PC-9 (cell line): ENCODE data around the gene FYN. TPM values are rescaled to one million over a fixed set of nuclear protein-coding genes. Genes with fewer than 3 reads are reported as not detected.

Experiments
- BruUV-seq: library from RNA; stranded (reverse); fragments of 400-500 nt; replicated peaks from 2 replicates; lab custom pipeline; 2021; lab: Mats Ljungman, UMichigan
- CTCF ChIA-PET: fragments of 300-600 bp; sonication (Branson Sonifier 250); formaldehyde crosslinking; loops from one replicate; lab custom pipeline; 2022; ENCODE audit warnings: antibody characterized with exemption; lab: Charles Lee
- POLR2A ChIA-PET: fragments of 300-600 bp; sonication (Branson Sonifier 250); formaldehyde crosslinking; loops from one replicate; lab custom pipeline; 2022; ENCODE audit warnings: antibody characterized with exemption; ENCODE audit not compliant: unreplicated experiment; lab: Charles Lee
- DNase-seq, 2 experiments: peaks; one replicate each; pipeline versions ENCODE4 v3.0.0 to v3.0.0-alpha.2; 2015 to 2022; ENCODE audit warnings: mixed read lengths in 1 of 2
- H2AFZ ChIP-seq: fragments of 200-600 bp; sonication (generic); 2 replicates; pipeline ENCODE4 v1.8.1; 2017; ENCODE audit warnings: antibody characterized with exemption
- H3F3A ChIP-seq: fragments of 200-600 bp; sonication (generic); 2 replicates; pipeline ENCODE4 v1.8.1; 2017; ENCODE audit warnings: antibody characterized with exemption, mild to moderate bottlenecking, low read depth; ENCODE audit not compliant: insufficient read depth
- H3K27ac ChIP-seq: fragments of 200-600 bp; sonication (generic); 2 replicates; pipeline ENCODE4 v1.6.1; 2016; ENCODE audit warnings: mixed run types
- H3K27me3 ChIP-seq: fragments of 200-600 bp; sonication (generic); 2 replicates; pipeline ENCODE4 v1.6.1; 2016; ENCODE audit warnings: low read depth, mixed run types; ENCODE audit not compliant: insufficient read depth
- H3K36me3 ChIP-seq: fragments of 200-600 bp; sonication (generic); 2 replicates; pipeline ENCODE4 v1.6.1; 2016; ENCODE audit warnings: low read depth, mixed run types
- H3K4me1 ChIP-seq: fragments of 200-600 bp; sonication (generic); replicated peaks from 2 replicates; pipeline ENCODE4 v1.6.1; 2016; ENCODE audit warnings: mixed run types; ENCODE audit not compliant: insufficient read depth
- H3K4me2 ChIP-seq: fragments of 200-600 bp; sonication (generic); 2 replicates; pipeline ENCODE4 v1.6.1; 2017; ENCODE audit warnings: mixed run types
- H3K4me3 ChIP-seq: fragments of 200-600 bp; sonication (generic); 2 replicates; pipeline ENCODE4 v1.6.1; 2016; ENCODE audit warnings: mixed run types
- H3K79me2 ChIP-seq: fragments of 200-600 bp; sonication (generic); 2 replicates; pipeline ENCODE4 v1.6.1; 2017; ENCODE audit warnings: low read depth, mixed run types
- H3K9me2 ChIP-seq: fragments of 200-600 bp; sonication (generic); 2 replicates; pipeline ENCODE4 v1.8.1; 2017; ENCODE audit warnings: mild to moderate bottlenecking; ENCODE audit not compliant: insufficient read depth
- H3K9me3 ChIP-seq: fragments of 200-600 bp; sonication (generic); 2 replicates; pipeline ENCODE4 v1.8.1; 2016; ENCODE audit warnings: low read depth; ENCODE audit not compliant: insufficient read depth
- H4K20me1 ChIP-seq: fragments of 200-600 bp; sonication (generic); 2 replicates; pipeline ENCODE4 v1.8.1; 2017; ENCODE audit not compliant: insufficient read depth
- EZH2 ChIP-seq: fragments of 200-600 bp; sonication (generic); IDR thresholded peaks from 2 replicates; pipeline ENCODE4 v1.8.0; 2017; ENCODE audit warnings: antibody characterized with exemption, low read depth
- intact Hi-C: fragments of 100-400 bp; cut with micrococcal nuclease; formaldehyde crosslinking; loops from one replicate; pipeline ENCODE4 v1.10.0; 2022; ENCODE audit not compliant: unreplicated experiment
- total RNA-seq: library from RNA; stranded (reverse); gene quantifications from 2 replicates; pipeline ENCODE4 v1.2.3, GENCODE V29; 2021
- TF ChIP-seq, protein P1 (sequence below): fragments of 200-600 bp; sonication (generic); conservative IDR thresholded peaks from 2 replicates; pipeline ENCODE4 v1.6.1; 2017; ENCODE audit warnings: mixed run types, antibody characterized with exemption, mild to moderate bottlenecking, moderate library complexity

FYN gene
- total RNA-seq, 1 experiment from 2014 or later, result 53.3 TPM

DNA sequence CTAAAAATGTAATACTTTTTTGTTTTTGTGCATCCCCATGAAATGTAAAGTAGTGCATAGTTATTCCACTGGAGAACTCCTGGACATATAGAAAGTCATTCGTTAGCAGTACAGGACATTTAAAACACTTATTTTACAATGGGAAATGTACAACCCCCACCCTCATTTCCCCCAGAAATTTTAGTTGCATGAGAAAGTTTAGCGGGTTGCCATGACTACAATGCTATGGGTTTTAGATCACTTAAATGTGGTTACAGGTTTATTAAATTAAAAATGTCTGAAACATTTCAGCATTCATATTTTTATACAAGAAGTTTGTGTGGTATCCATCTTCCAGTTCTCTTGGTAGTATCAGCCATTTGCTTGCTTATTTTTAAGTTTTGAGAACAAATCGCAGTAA lies 212.7 kb downstream of the FYN start:
- no peak for DNase-seq
- Histone ChIP-seq H2AFZ (no peak overlapping the region), H3K79me2 (no peaks in the 10 kb centered on the region), H4K20me1 (no peaks in the 10 kb centered on the region), H3K4me3 (no peak overlapping the region), H3K9me3 (no peaks in the 10 kb centered on the region), H3K4me1 (peaks cover 10% of the 10 kb centered on the region; the same call in 1 of the 2 replicates), H3K27ac (no peak overlapping the region), H3K36me3 (no peaks in the 10 kb centered on the region), H3K27me3 (no peaks in the 10 kb centered on the region), H3K4me2 (no peak overlapping the region), H3K9me2 (no peaks in the 10 kb centered on the region), H3F3A (peaks cover 12% of the 10 kb centered on the region)
- ChIA-PET POLR2A (no interaction called here), CTCF (no interaction called here)
- TF ChIP-seq EZH2, result no peak
- TF ChIP-seq, protein P1, sequence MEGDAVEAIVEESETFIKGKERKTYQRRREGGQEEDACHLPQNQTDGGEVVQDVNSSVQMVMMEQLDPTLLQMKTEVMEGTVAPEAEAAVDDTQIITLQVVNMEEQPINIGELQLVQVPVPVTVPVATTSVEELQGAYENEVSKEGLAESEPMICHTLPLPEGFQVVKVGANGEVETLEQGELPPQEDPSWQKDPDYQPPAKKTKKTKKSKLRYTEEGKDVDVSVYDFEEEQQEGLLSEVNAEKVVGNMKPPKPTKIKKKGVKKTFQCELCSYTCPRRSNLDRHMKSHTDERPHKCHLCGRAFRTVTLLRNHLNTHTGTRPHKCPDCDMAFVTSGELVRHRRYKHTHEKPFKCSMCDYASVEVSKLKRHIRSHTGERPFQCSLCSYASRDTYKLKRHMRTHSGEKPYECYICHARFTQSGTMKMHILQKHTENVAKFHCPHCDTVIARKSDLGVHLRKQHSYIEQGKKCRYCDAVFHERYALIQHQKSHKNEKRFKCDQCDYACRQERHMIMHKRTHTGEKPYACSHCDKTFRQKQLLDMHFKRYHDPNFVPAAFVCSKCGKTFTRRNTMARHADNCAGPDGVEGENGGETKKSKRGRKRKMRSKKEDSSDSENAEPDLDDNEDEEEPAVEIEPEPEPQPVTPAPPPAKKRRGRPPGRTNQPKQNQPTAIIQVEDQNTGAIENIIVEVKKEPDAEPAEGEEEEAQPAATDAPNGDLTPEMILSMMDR, result no peak
- intact Hi-C loops, result no loop called here
- BruUV-seq, result no TSS peak

DNA sequence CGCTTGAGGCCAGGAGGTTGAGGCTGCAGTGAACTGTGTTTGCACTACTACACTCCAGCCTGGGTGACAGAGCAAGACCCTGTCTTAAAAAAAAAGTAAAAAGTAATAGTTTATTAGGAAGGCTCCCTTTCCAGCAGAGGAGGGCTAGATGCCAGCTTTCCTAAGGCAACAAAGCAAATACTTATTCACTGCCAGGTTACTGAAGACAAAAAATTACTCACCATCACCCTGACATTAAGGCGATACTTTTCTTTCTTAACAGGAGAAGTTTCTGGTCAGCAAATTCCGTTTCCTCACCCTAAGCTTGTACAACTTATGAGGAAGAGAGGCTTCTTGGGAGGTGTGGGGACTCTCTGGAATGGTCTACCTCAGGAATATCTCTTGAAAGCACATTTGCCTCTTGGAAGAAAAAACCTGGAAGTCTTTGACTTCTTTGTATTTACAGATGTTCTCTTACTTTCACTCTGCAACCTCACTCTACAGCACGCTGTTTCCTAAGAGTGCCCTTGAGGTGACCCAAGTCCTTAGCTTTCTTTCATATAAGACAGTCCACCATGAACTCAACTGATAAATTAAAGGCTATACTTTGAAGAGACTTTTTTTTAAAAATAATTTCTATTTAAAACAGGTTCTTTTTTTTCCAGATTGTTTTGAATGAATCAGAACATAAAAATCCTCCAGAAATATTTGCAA lies 214.6 kb downstream of the FYN start:
- CTCF ChIA-PET, result no interaction called here
- H2AFZ ChIP-seq, result no peak overlapping the region

DNA sequence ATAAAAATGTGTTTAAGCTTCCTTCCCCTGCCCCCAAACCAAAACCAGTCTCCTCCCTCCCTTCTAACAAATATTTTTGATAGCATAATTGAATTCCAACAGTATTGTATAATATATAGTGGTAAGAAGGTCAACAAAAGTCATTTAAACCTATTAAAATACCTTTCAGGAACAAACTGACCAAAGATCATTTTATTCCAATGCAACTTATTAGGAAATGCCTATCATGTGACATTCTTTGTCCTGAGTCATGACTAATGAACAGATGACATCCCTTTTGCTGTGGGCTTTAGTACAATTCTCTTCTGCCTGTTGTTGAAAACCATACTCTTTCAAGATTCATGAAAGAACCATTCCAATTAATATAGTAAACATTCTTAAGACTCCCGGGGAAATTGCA lies 216.1 kb downstream of the FYN start:
- Histone ChIP-seq H4K20me1 (no peaks in the 10 kb centered on the region), H3F3A (peaks cover 12% of the 10 kb centered on the region), H3K9me3 (no peaks in the 10 kb centered on the region), H3K4me3 (no peak overlapping the region), H3K27me3 (no peaks in the 10 kb centered on the region), H3K9me2 (no peaks in the 10 kb centered on the region), H3K4me1 (peaks cover 10% of the 10 kb centered on the region; the same call in 1 of the 2 replicates), H2AFZ (no peak overlapping the region), H3K79me2 (no peaks in the 10 kb centered on the region), H3K36me3 (no peaks in the 10 kb centered on the region), H3K4me2 (no peak overlapping the region), H3K27ac (no peak overlapping the region)
- TF ChIP-seq EZH2, result no peak
- TF ChIP-seq, protein P1, result no peak
- POLR2A ChIA-PET, result no interaction called here
- CTCF ChIA-PET, result no interaction called here
- DNase-seq, result peak in 1 of 2 experiments; percentile 73
- no TSS peak for BruUV-seq
- intact Hi-C loops, result no loop called here

More for the DNA sequence above, 214.6 kb downstream of the FYN start:
- no peak overlapping the region for H3K4me2 ChIP-seq
- no peaks in the 10 kb centered on the region for H4K20me1 ChIP-seq
- H3K9me2 ChIP-seq, result no peaks in the 10 kb centered on the region
- H3K27me3 ChIP-seq, result no peaks in the 10 kb centered on the region
- no peak for DNase-seq
- peaks cover 12% of the 10 kb centered on the region for H3F3A ChIP-seq
- POLR2A ChIA-PET, result no interaction called here
- no peaks in the 10 kb centered on the region for H3K79me2 ChIP-seq
- intact Hi-C loops, result no loop called here
- no peaks in the 10 kb centered on the region for H3K36me3 ChIP-seq
- no TSS peak for BruUV-seq
- TF ChIP-seq, protein P1, result no peak
- no peak for TF ChIP-seq EZH2
- H3K4me1 ChIP-seq, result peaks cover 10% of the 10 kb centered on the region; the same call in 1 of the 2 replicates
- no peak overlapping the region for H3K4me3 ChIP-seq
- H3K27ac ChIP-seq, result no peak overlapping the region
- H3K9me3 ChIP-seq, result no peaks in the 10 kb centered on the region
